Keratinocyte (primary cell): ENCODE data around the gene VAT1L. TPM values are rescaled to one million over a fixed set of nuclear protein-coding genes. Genes with fewer than 3 reads are reported as not detected.

Source experiments
- DNase-seq: peaks from one replicate; pipeline ENCODE4 v3.0.0-alpha.2; 2011; ENCODE audit warnings: low read depth, missing footprints, low spot score
- FAIRE-seq: peaks from 2 replicates; lab custom pipeline; 2011; peaks lifted over from hg19 to GRCh38; lab: Jason Lieb, UNC
- H2AFZ ChIP-seq: 2 replicates; pipeline ENCODE4 v1.6.0; 2012; ENCODE audit warnings: low read length, control low read depth, inconsistent platforms; ENCODE audit not compliant: control insufficient read depth
- H3K27ac ChIP-seq: 2 replicates; pipeline ENCODE4 v1.5.1; 2011; ENCODE audit warnings: low read length; ENCODE audit not compliant: control insufficient read depth, insufficient read depth
- H3K27me3 ChIP-seq: 3 replicates; pipeline ENCODE4 v1.6.0; 2011; ENCODE audit warnings: low read length; ENCODE audit not compliant: control insufficient read depth, insufficient read depth; ENCODE audit errors: extremely low read depth
- H3K36me3 ChIP-seq, 2 experiments: 2 replicates in 1 of 2; 3 replicates in 1 of 2; pipeline ENCODE4 v1.5.1; 2011; ENCODE audit warnings: low read length in 2 of 2, mild to moderate bottlenecking in 1 of 2; ENCODE audit not compliant: control insufficient read depth in 2 of 2, insufficient read depth in 2 of 2; ENCODE audit errors: extremely low read depth in 1 of 2
- H3K4me1 ChIP-seq: 3 replicates; pipeline ENCODE4 v1.5.1; 2011; ENCODE audit warnings: low read length; ENCODE audit not compliant: control insufficient read depth, insufficient read depth; ENCODE audit errors: extremely low read depth
- H3K4me2 ChIP-seq: 3 replicates; pipeline ENCODE4 v1.6.0; 2011; ENCODE audit warnings: low read depth, low read length; ENCODE audit not compliant: control insufficient read depth, insufficient read depth; ENCODE audit errors: extremely low read depth
- H3K4me3 ChIP-seq, 3 experiments: fragments of 200-600 bp in 1 of 3; sonication (generic) in 1 of 3; 2 replicates in 2 of 3; 3 replicates in 1 of 3; pipeline ENCODE4 v1.5.1; 2011 to 2016; ENCODE audit warnings: low read length in 3 of 3, mild to moderate bottlenecking in 3 of 3, control low read depth in 2 of 3, inconsistent platforms in 1 of 3, low read depth in 1 of 3, mixed read lengths in 1 of 3, mixed run types in 1 of 3, moderate library complexity in 1 of 3; ENCODE audit not compliant: control insufficient read depth in 2 of 3, insufficient read depth in 2 of 3; ENCODE audit errors: extremely low read depth in 1 of 3
- H3K79me2 ChIP-seq: 2 replicates; pipeline ENCODE4 v1.6.0; 2012; ENCODE audit warnings: low read length; ENCODE audit not compliant: control insufficient read depth, insufficient read depth
- H3K9ac ChIP-seq: 3 replicates; pipeline ENCODE4 v1.6.0; 2011; ENCODE audit warnings: low read length; ENCODE audit not compliant: control insufficient read depth, insufficient read depth; ENCODE audit errors: extremely low read depth
- H3K9me1 ChIP-seq: 3 replicates; pipeline ENCODE4 v1.6.0; 2011; ENCODE audit warnings: low read length; ENCODE audit not compliant: control insufficient read depth, insufficient read depth; ENCODE audit errors: extremely low read depth
- H3K9me3 ChIP-seq: 2 replicates; pipeline ENCODE4 v1.5.1; 2012; ENCODE audit warnings: low read depth, low read length; ENCODE audit not compliant: control insufficient read depth
- H4K20me1 ChIP-seq: 3 replicates; pipeline ENCODE4 v1.6.0; 2011; ENCODE audit warnings: low read length; ENCODE audit not compliant: control insufficient read depth, insufficient read depth; ENCODE audit errors: extremely low read depth
- CTCF ChIP-seq, 3 experiments: IDR thresholded peaks in 1 of 3; conservative IDR thresholded peaks in 1 of 3; optimal IDR thresholded peaks in 1 of 3; 2 replicates in 2 of 3; 3 replicates in 1 of 3; pipeline versions ENCODE3 to v1.5.1; 2011; ENCODE audit warnings: low read length in 3 of 3, mild to moderate bottlenecking in 3 of 3, moderate library complexity in 2 of 3, control low read depth in 1 of 3, inconsistent platforms in 1 of 3; ENCODE audit not compliant: insufficient read depth in 2 of 3; ENCODE audit errors: extremely low read depth in 1 of 3
- EZH2 ChIP-seq: IDR thresholded peaks from one replicate; pipeline ENCODE4 v1.6.1; 2012; ENCODE audit warnings: inconsistent platforms, mild to moderate bottlenecking, low read length, moderate library complexity
- dilution Hi-C: fragments of 300-500 bp; cut with MboI; formaldehyde crosslinking; loops from one replicate; pipeline ENCODE4 v1.7.0; 2020; ENCODE audit warnings: low sequenced_read_pairs; ENCODE audit not compliant: extremely low pct_ligation_motif_present
- polyA plus RNA-seq, 5 experiments: library from polyadenylated mRNA; depleted of rRNA in 3 of 5; stranded (reverse) in 3 of 5; stranded (forward) in 1 of 5; unstranded in 1 of 5; fragments of >200 nt; gene quantifications; 1 replicate in 1 of 5; 2 replicates in 3 of 5; 3 replicates in 1 of 5; pipeline versions ENCODE4 v1.2.1 to v1.2.3, GENCODE V29; 2011 to 2012; ENCODE audit warnings: missing spikeins in 2 of 5, low read depth in 1 of 5, low replicate concordance in 1 of 5

VAT1L gene
- polyA plus RNA-seq, 1 donor (not counting 4 experiments of a cell fraction or from before 2014, with no cell fraction given): not detected

GRCh38 chr16:77963185-77964044 lies 175.1 kb downstream of the VAT1L start:
- Histone ChIP-seq H3K27me3 (no peaks in the 10 kb centered on the region), H3K9me3 (no peaks in the 10 kb centered on the region), H4K20me1 (no peaks in the 10 kb centered on the region), H2AFZ (no peak overlapping the region), H3K4me3 (no peak overlapping the region), H3K4me1 (no peaks in the 10 kb centered on the region), H3K27ac (no peak overlapping the region), H3K4me2 (no peak overlapping the region), H3K9ac (no peak overlapping the region), H3K9me1 (no peaks in the 10 kb centered on the region), H3K79me2 (no peaks in the 10 kb centered on the region), H3K36me3 (no peaks in the 10 kb centered on the region)
- dilution Hi-C loops: no loop called here
- TF ChIP-seq CTCF (optimal IDR thresholded peaks at IDR 0.05 in 1 of 3, IDR thresholded peaks at IDR 0.05 in 1 of 3, conservative IDR thresholded peaks at IDR 0.05 in 1 of 3; ENCODE audit: extremely low read depth in 1 of 3, insufficient read depth in 2 of 3, low read length in 3 of 3): no peak
- TF ChIP-seq EZH2: no peak
- DNase-seq: no peak
- FAIRE-seq: no peak

GRCh38 chr16:77965346-77965745 lies 177.0 kb downstream of the VAT1L start:
- TF ChIP-seq EZH2 (no peak), CTCF (optimal IDR thresholded peaks at IDR 0.05 in 1 of 3, IDR thresholded peaks at IDR 0.05 in 1 of 3, conservative IDR thresholded peaks at IDR 0.05 in 1 of 3; ENCODE audit: extremely low read depth in 1 of 3, insufficient read depth in 2 of 3, low read length in 3 of 3) (no peak)
- Histone ChIP-seq H3K9me1 (no peaks in the 10 kb centered on the region), H3K27ac (no peak overlapping the region), H3K4me1 (no peaks in the 10 kb centered on the region), H3K36me3 (no peaks in the 10 kb centered on the region), H2AFZ (no peak overlapping the region), H3K9me3 (no peaks in the 10 kb centered on the region), H3K4me2 (no peak overlapping the region), H3K9ac (no peak overlapping the region), H4K20me1 (no peaks in the 10 kb centered on the region), H3K4me3 (no peak overlapping the region), H3K79me2 (no peaks in the 10 kb centered on the region), H3K27me3 (no peaks in the 10 kb centered on the region)
- dilution Hi-C loops: no loop called here
- DNase-seq (no peak), FAIRE-seq (no peak)
